SU-DHL-6 (cell line): ENCODE measurements around the gene PNPLA6.

Experiments
- EZH2phosphoT487 ChIP-seq: fragments of 200-600 bp; sonication (generic), shearing (Covaris generic); conservative IDR thresholded peaks from 2 replicates; pipeline ENCODE4 v1.6.1; 2018; ENCODE audit warnings: mild to moderate bottlenecking, antibody characterized with exemption, low read length, moderate library complexity, mixed read lengths
- TF ChIP-seq, protein P1 (sequence below): fragments of 200-600 bp; sonication (generic); IDR thresholded peaks from one replicate; pipeline ENCODE4 v1.5.1; 2017; ENCODE audit warnings: antibody characterized with exemption, mild to moderate bottlenecking, low read length, moderate library complexity; ENCODE audit not compliant: insufficient read depth, poor library complexity, severe bottlenecking

DNA sequence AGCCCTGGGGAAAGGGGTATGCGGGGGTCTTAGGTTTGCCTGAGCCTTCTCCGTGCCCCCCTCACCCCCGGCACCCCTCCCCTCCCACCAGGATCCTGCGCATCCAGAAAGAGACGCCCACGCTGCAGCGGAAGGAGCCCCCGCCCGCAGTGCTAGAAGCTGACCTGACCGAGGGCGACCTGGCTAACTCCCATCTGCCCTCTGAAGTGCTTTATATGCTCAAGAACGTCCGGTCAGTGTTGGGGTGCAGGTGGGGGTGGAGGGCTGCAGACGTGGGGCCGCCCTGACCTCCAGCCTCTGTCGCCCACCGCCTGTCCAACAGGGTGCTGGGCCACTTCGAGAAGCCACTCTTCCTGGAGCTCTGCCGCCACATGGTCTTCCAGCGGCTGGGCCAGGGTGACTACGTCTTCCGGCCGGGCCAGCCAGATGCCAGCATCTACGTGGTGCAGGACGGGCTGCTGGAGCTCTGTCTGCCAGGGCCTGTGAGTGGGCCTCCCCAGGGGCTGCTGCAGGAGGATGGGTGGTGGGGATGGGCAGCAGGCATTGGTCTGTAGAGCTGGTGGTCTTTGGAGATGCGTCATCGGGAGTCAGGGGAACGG is 4.4 kb downstream of the PNPLA6 start:
- TF ChIP-seq, protein P1, sequence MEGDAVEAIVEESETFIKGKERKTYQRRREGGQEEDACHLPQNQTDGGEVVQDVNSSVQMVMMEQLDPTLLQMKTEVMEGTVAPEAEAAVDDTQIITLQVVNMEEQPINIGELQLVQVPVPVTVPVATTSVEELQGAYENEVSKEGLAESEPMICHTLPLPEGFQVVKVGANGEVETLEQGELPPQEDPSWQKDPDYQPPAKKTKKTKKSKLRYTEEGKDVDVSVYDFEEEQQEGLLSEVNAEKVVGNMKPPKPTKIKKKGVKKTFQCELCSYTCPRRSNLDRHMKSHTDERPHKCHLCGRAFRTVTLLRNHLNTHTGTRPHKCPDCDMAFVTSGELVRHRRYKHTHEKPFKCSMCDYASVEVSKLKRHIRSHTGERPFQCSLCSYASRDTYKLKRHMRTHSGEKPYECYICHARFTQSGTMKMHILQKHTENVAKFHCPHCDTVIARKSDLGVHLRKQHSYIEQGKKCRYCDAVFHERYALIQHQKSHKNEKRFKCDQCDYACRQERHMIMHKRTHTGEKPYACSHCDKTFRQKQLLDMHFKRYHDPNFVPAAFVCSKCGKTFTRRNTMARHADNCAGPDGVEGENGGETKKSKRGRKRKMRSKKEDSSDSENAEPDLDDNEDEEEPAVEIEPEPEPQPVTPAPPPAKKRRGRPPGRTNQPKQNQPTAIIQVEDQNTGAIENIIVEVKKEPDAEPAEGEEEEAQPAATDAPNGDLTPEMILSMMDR = no peak
- TF ChIP-seq EZH2phosphoT487 = no peak
